Choroid plexus epithelial cell (primary cell): ENCODE results near the gene NLRP5.

Source experiments
- DNase-seq: peaks from one replicate; pipeline ENCODE4 v3.0.0-alpha.2; 2010; ENCODE audit warnings: low read depth
- H3K4me3 ChIP-seq: 2 replicates; pipeline ENCODE4 v1.5.1; 2011; ENCODE audit warnings: low read depth, mild to moderate bottlenecking, control low read depth, low read length, moderate library complexity
- TF ChIP-seq, protein P1 (sequence below): conservative IDR thresholded peaks from 2 replicates; pipeline ENCODE4 v1.5.1; 2011; ENCODE audit warnings: low read depth, mild to moderate bottlenecking, control low read depth, inconsistent platforms, low read length, moderate library complexity

Gene NLRP5

DNA sequence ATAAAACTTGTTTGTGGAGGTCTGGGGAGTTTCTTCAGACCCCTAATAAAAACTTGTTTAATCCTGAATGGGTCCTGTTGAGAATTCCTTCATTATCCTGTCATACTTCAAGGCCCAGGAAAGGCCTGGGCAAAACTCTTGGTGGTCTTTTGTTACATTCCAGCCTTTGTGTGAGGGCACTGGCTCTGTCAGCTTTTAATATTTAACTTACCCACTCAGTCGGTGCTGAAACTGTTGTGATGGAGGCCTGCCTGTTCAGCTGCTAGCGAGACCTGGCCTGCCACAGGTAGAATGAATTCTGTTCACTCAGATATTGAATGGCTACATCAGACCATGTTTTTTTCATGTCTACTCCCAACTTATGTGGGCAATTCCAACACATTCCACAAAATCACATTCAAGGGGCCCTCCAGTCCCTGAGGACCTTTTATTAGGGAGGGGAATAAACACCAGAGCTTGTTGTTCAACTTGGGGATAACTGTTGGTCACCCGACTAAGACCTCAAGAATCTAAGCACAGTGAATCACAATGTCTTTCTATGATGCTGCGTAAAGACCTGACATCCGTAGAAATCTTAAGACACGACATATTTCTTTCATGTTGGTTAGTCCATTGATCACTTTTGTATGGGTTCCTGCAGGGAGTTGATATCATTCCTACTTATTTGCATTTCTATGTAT is 26.4 kb upstream of the NLRP5 start:
- no peak overlapping the region for H3K4me3 ChIP-seq
- DNase-seq: no peak
- TF ChIP-seq, protein P1, sequence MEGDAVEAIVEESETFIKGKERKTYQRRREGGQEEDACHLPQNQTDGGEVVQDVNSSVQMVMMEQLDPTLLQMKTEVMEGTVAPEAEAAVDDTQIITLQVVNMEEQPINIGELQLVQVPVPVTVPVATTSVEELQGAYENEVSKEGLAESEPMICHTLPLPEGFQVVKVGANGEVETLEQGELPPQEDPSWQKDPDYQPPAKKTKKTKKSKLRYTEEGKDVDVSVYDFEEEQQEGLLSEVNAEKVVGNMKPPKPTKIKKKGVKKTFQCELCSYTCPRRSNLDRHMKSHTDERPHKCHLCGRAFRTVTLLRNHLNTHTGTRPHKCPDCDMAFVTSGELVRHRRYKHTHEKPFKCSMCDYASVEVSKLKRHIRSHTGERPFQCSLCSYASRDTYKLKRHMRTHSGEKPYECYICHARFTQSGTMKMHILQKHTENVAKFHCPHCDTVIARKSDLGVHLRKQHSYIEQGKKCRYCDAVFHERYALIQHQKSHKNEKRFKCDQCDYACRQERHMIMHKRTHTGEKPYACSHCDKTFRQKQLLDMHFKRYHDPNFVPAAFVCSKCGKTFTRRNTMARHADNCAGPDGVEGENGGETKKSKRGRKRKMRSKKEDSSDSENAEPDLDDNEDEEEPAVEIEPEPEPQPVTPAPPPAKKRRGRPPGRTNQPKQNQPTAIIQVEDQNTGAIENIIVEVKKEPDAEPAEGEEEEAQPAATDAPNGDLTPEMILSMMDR: no peak

DNA sequence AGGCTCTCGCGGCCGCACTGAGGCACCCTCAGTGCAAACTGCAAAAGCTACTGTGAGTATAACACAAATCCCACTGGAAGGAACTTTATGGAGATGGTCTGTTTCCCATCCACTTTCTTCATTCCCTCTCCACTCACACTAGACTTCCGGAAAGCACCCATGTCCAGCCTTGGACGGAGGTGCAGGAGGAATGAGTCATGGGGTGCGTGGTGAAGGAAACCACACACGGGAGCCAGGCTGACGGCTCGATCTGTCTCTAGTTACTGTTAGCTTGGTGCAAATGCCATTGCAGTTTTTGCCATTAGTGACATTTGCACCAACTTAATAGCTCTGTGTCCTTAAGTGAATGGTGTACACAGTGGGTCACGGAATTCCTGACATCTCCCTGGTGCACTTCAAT is 24.4 kb upstream of the NLRP5 start:
- DNase-seq: no peak
- TF ChIP-seq, protein P1: no peak
- no peak overlapping the region for H3K4me3 ChIP-seq

DNA sequence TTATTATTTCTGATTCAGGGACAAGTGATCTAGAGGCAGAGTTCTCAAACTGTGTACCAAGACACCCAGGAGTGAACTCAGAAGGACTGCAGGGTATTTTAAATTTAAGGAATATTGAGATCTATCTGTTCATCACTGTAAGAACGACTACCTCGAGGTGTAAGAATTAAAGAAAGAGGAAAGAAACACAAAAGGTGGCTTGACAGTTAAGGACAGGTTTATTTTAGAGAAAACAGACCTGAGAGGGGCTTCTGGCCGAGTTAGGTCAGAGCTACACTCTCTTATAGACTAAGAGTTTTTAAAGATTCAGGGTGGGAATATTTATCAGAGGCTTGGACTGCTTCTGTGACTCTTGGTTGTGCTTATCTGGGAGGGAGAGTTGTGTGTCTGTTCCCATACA is 12.6 kb upstream of the NLRP5 start:
- TF ChIP-seq, protein P1: no peak
- H3K4me3 ChIP-seq: no peak overlapping the region
- no peak for DNase-seq

DNA sequence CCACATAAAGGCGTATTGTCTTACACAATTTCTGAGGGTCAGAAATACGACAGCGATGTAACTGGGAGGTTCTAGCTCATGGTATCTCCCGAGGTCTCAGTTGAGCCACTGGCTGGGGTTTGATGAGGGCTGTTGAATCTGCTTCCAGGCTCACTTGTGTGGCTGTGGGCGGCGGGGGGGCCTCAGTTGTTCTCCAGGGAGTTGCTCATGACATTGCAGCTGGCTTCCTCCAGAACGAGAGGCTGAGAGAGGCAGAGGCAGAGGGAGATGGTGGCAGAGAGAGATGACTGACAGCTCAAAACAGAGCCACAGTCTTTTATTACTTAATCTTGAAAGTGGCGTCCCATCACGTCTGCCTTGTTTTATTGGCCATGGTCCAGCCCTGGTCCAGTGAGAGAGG is 6.2 kb upstream of the NLRP5 start:
- DNase-seq: no peak
- H3K4me3 ChIP-seq: no peak overlapping the region
- TF ChIP-seq, protein P1: no peak

DNA sequence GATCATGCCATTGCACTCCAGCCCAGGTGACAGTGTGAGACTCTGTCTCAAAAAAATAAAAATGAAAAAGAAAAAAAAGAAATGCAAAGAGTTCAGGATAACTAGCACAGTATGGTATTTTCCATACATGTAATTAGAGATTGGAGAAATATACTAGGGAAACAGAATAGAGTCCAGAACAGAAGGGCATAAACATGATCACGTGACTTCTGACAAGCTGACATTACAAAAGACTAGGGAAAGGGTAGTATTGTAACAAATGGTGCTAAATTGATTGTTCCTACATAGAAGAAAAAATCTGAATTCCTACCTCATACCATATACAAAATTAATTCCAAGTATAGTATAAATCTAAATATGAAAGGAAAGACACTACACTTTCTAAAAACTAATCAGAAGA is 1.3 kb upstream of the NLRP5 start:
- TF ChIP-seq, protein P1: no peak

DNA sequence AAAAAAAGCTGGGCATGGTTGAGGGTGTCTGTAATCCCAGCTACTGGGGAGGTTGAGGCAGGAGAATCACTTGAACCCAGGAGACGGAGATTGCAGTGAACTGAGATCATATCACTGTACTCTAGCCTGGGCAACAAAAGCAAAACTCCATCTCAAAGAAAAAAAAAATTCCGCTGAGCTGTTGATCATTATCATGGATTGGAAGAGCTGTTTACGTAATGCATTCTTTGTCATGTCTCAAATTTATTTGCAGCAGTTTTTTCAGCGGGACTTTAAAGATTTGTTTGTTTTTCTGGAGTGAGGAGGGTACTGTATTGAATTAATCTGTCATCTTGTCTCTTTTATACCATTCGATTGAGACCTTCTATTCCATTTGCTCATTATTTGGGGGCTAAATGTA is 4.3 kb downstream of the NLRP5 start:
- TF ChIP-seq, protein P1: no peak
- DNase-seq: no peak
- no peak overlapping the region for H3K4me3 ChIP-seq

More for the DNA sequence above, 1.3 kb upstream of the NLRP5 start:
- DNase-seq: no peak
- no peak overlapping the region for H3K4me3 ChIP-seq

DNA sequence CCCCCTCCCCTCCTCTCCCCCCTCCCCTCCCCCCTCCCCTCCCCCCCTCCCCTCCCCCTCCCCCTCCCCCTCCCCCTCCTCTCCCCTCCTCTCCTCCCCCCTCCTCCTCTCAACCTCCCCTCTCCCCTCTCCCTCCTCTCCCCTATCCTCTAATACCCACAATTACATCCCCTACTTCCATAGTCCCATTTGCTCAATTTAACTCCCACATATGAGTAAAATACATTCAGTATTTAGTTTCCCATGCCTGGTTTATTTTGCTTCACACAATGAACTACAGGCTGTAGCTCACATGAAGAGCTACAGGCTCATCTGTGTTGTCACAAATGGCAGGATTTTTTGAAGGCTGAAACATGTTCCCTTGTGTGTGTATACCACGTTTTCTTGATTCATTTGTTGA is 6.9 kb downstream of the NLRP5 start:
- DNase-seq: no peak
- TF ChIP-seq, protein P1: no peak
- no peak overlapping the region for H3K4me3 ChIP-seq
